WTC11 (cell line): ENCODE measurements around the gene SERPINH1. TPM values are rescaled to one million over a fixed set of nuclear protein-coding genes. Genes with fewer than 3 reads are reported as not detected.

ENCODE experiments used
- ATAC-seq: fragments of 200-7000 bp; cut with Tn5 transposase; 2 replicates; pipeline ENCODE4 v1.10.0; 2021; ENCODE audit warnings: mild to moderate bottlenecking, moderate library complexity
- CTCF ChIA-PET: fragments of 300-600 bp; sonication (Branson Sonifier 250); formaldehyde crosslinking; loops from one replicate; lab custom pipeline; 2021; ENCODE audit warnings: antibody characterized with exemption; lab: Charles Lee
- POLR2A ChIA-PET: fragments of 350-600 bp; sonication (Branson Sonifier 250); formaldehyde crosslinking; loops from one replicate; lab custom pipeline; 2021; ENCODE audit warnings: antibody characterized with exemption; lab: Charles Lee
- DNase-seq: peaks from one replicate; pipeline ENCODE4 v3.0.0; 2021; ENCODE audit warnings: low spot score
- H3K27ac Mint-ChIP-seq: 2 replicates; pipeline ENCODE4 v1.8.0; 2021; ENCODE audit warnings: mixed read lengths
- H3K27me3 Mint-ChIP-seq: 2 replicates; pipeline ENCODE4 v1.8.0; 2021; ENCODE audit warnings: low read depth, mild to moderate bottlenecking, moderate library complexity, mixed read lengths
- H3K36me3 Mint-ChIP-seq: 2 replicates; pipeline ENCODE4 v1.8.0; 2021; ENCODE audit warnings: mixed read lengths
- H3K4me1 Mint-ChIP-seq: 2 replicates; pipeline ENCODE4 v1.8.0; 2022; ENCODE audit warnings: mixed read lengths
- H3K4me3 Mint-ChIP-seq: 2 replicates; pipeline ENCODE4 v1.8.0; 2021; ENCODE audit warnings: mild to moderate bottlenecking, moderate library complexity, mixed read lengths
- H3K9me3 Mint-ChIP-seq: 2 replicates; pipeline ENCODE4 v1.8.0; 2021; ENCODE audit warnings: mixed read lengths
- ARID4B ChIP-seq: sonication (generic); formaldehyde crosslinking; IDR thresholded peaks from 2 replicates; pipeline ENCODE4 v1.8.0; 2023; ENCODE audit warnings: missing genetic modification reagents, mild to moderate bottlenecking, borderline replicate concordance
- CBFB ChIP-seq: sonication (generic); formaldehyde crosslinking; IDR thresholded peaks from 2 replicates; pipeline ENCODE4 v1.8.1; 2022; ENCODE audit warnings: mild to moderate bottlenecking, low read depth, missing genetic modification reagents
- E2F4 ChIP-seq: sonication (generic); formaldehyde crosslinking; IDR thresholded peaks from 2 replicates; pipeline ENCODE4 v1.8.1; 2022; ENCODE audit warnings: low read depth, mild to moderate bottlenecking, moderate library complexity, missing genetic modification reagents, borderline replicate concordance
- FOXP4 ChIP-seq: sonication (generic); formaldehyde crosslinking; IDR thresholded peaks from 2 replicates; pipeline ENCODE4 v1.8.0; 2022; ENCODE audit warnings: mild to moderate bottlenecking, missing genetic modification reagents
- JAZF1 ChIP-seq: fragments of 250-450 bp; sonication (Bioruptor Pico); IDR thresholded peaks from 2 replicates; pipeline ENCODE4 v1.9.0; 2021; ENCODE audit warnings: moderate library complexity, mild to moderate bottlenecking, inconsistent platforms
- PRDM15 ChIP-seq: sonication (generic); formaldehyde crosslinking; IDR thresholded peaks from 2 replicates; pipeline ENCODE4 v1.8.0; 2022; ENCODE audit warnings: missing genetic modification reagents
- TEAD4 ChIP-seq: sonication (generic); formaldehyde crosslinking; IDR thresholded peaks from 2 replicates; pipeline ENCODE4 v1.8.0; 2022; ENCODE audit warnings: mild to moderate bottlenecking, missing genetic modification reagents
- ZNF425 ChIP-seq: fragments of 250-450 bp; sonication (Bioruptor Pico); conservative IDR thresholded peaks from 2 replicates; pipeline ENCODE4 v1.9.0; 2021; ENCODE audit warnings: mild to moderate bottlenecking
- total RNA-seq: library from RNA; stranded (reverse); gene quantifications from 3 replicates; pipeline ENCODE4 v1.2.3, GENCODE V29; 2021

The SERPINH1 gene
- total RNA-seq, 1 experiment from 2014 or later, result 411 TPM

GRCh38 chr11:75522286-75523044, 39.6 kb upstream of the SERPINH1 start (continued):
- no peak for TF ChIP-seq ZNF425

- ChIA-PET POLR2A (no interaction called here), CTCF (interaction anchor here (0.7 to 3.7 kb wide), 10 partner anchors 9 to 135 kb away, joined by 3 to 31 read pairs (median 4); no protein-coding TSS in a partner anchor)
- Mint-ChIP-seq H3K27ac (no peak overlapping the region), H3K27me3 (peaks cover 39% of the 10 kb centered on the region), H3K4me3 (no peak overlapping the region), H3K9me3 (no peaks in the 10 kb centered on the region), H3K4me1 (peaks cover 14% of the 10 kb centered on the region), H3K36me3 (no peaks in the 10 kb centered on the region)
- TF ChIP-seq FOXP4 (CRISPR knock-in tag), result no peak
- DNase-seq, result no peak
- ATAC-seq, result no peak
These were observed 38.9 kb upstream of the SERPINH1 start for GRCh38 chr11:75523189-75523588.

GRCh38 chr11:75523811-75524664, 38.0 kb upstream of the SERPINH1 start:
- peaks cover 8% of the 10 kb centered on the region for H3K4me1 Mint-ChIP-seq
- DNase-seq, result no peak
- ChIA-PET POLR2A (interaction anchor here (0.9 kb wide), 1 partner anchor 68 kb away, joined by 3 read pairs; no protein-coding TSS in a partner anchor), CTCF (interaction anchor here (0.9 to 3.7 kb wide), 6 partner anchors 8 to 79 kb away, joined by 3 to 31 read pairs (median 8); no protein-coding TSS in a partner anchor)
- H3K36me3 Mint-ChIP-seq, result no peaks in the 10 kb centered on the region
- H3K9me3 Mint-ChIP-seq, result no peaks in the 10 kb centered on the region
- no peak for TF ChIP-seq JAZF1 (CRISPR knock-in tag)
- TF ChIP-seq PRDM15 (CRISPR knock-in tag), result no peak
- TF ChIP-seq CBFB (CRISPR knock-in tag), result no peak
- TF ChIP-seq E2F4, result no peak
- TF ChIP-seq ARID4B (CRISPR knock-in tag), result no peak
- no peak for TF ChIP-seq TEAD4 (CRISPR knock-in tag)
- H3K4me3 Mint-ChIP-seq, result peak overlapping the region; percentile 68
- H3K27me3 Mint-ChIP-seq, result peaks cover 39% of the 10 kb centered on the region
- H3K27ac Mint-ChIP-seq, result no peak overlapping the region
- ATAC-seq, result no peak
